AG10803 (cell line): Measurements from ENCODE around the gene APRT.
"Not testable (repeated sequence)": the region's sequence is repeated elsewhere in the genome, so short reads cannot be mapped to it uniquely, and the experiment has no call there.

ENCODE experiments used
- DNase-seq: peaks from one replicate; pipeline ENCODE4 v3.0.0; 2010; ENCODE audit warnings: low read depth
- H3K4me3 ChIP-seq: 2 replicates; pipeline ENCODE4 v1.5.1; 2011; ENCODE audit warnings: mild to moderate bottlenecking, low read length, control low read depth
- CTCF ChIP-seq: conservative IDR thresholded peaks from 2 replicates; pipeline ENCODE4 v1.5.1; 2011; ENCODE audit warnings: mild to moderate bottlenecking, low read length, control low read depth, inconsistent platforms

APRT gene

GRCh38 chr16:88793251-88793954 is 18.3 kb downstream of the APRT start:
- no peak for TF ChIP-seq CTCF
- DNase-seq = no peak
- no peak overlapping the region for H3K4me3 ChIP-seq

GRCh38 chr16:88792668-88793250 is 19.0 kb downstream of the APRT start:
- no peak for TF ChIP-seq CTCF
- DNase-seq = no peak

GRCh38 chr16:88792078-88792550 is 19.6 kb downstream of the APRT start:
- H3K4me3 ChIP-seq = no peak overlapping the region
- no peak for TF ChIP-seq CTCF
- no peak for DNase-seq

More at GRCh38 chr16:88792668-88793250, 19.0 kb downstream of the APRT start:
- H3K4me3 ChIP-seq = no peak overlapping the region

- no peak for TF ChIP-seq CTCF
- no peak overlapping the region for H3K4me3 ChIP-seq
- peak; percentile 33 for DNase-seq
Observed at GRCh38 chr16:88790312-88791211, 21.2 kb downstream of the APRT start.

- no peak overlapping the region for H3K4me3 ChIP-seq
- no peak for TF ChIP-seq CTCF
- no peak for DNase-seq
Observed at GRCh38 chr16:88789594-88789993, 22.1 kb downstream of the APRT start.

GRCh38 chr16:88788749-88789148 is 23.0 kb downstream of the APRT start:
- DNase-seq, H3K4me3 ChIP-seq: not testable (repeated sequence)

- TF ChIP-seq CTCF = no peak
- no peak for DNase-seq
Observed at GRCh38 chr16:88787579-88788314, 24.0 kb downstream of the APRT start.

More at GRCh38 chr16:88787579-88788314, 24.0 kb downstream of the APRT start:
- H3K4me3 ChIP-seq = no peak overlapping the region
